Jurkat, Clone E6-1 (cell line): ENCODE measurements around the gene COA7.

Source experiments
- DNase-seq: peaks from one replicate; pipeline ENCODE4 v3.0.0-alpha.2; 2011; ENCODE audit warnings: low read depth, low spot score
- H3K4me3 ChIP-seq: 2 replicates; pipeline ENCODE4 v1.5.1; 2011; ENCODE audit warnings: mild to moderate bottlenecking, low read length, control low read depth, moderate library complexity

The COA7 gene

GRCh38 chr1:52674497-52675384 is 23.4 kb downstream of the COA7 start:
- DNase-seq = peak; percentile 57
- H3K4me3 ChIP-seq = no peak overlapping the region

- no peak overlapping the region for H3K4me3 ChIP-seq
- DNase-seq = no peak
These were observed 24.6 kb downstream of the COA7 start for GRCh38 chr1:52673513-52673912.

GRCh38 chr1:52672946-52673345 is 25.2 kb downstream of the COA7 start:
- no peak for DNase-seq
- no peak overlapping the region for H3K4me3 ChIP-seq

- H3K4me3 ChIP-seq = no peak overlapping the region
- no peak for DNase-seq
These were observed 27.5 kb downstream of the COA7 start for GRCh38 chr1:52670604-52671003.

- DNase-seq = no peak
- no peak overlapping the region for H3K4me3 ChIP-seq
These were observed 28.5 kb downstream of the COA7 start for GRCh38 chr1:52669696-52670095.

- H3K4me3 ChIP-seq = no peak overlapping the region
- no peak for DNase-seq
These were observed 29.4 kb downstream of the COA7 start for GRCh38 chr1:52668711-52669110.

- no peak overlapping the region for H3K4me3 ChIP-seq
- no peak for DNase-seq
These were observed 30.2 kb downstream of the COA7 start for GRCh38 chr1:52667984-52668383.

GRCh38 chr1:52667290-52667689 is 30.9 kb downstream of the COA7 start:
- DNase-seq = no peak
- no peak overlapping the region for H3K4me3 ChIP-seq

- no peak overlapping the region for H3K4me3 ChIP-seq
- DNase-seq = no peak
These were observed 32.9 kb downstream of the COA7 start for GRCh38 chr1:52665006-52665941.

- DNase-seq = no peak
- no peak overlapping the region for H3K4me3 ChIP-seq
These were observed 34.4 kb downstream of the COA7 start for GRCh38 chr1:52663716-52664115.

GRCh38 chr1:52662645-52663313 is 35.4 kb downstream of the COA7 start:
- DNase-seq = no peak
- no peak overlapping the region for H3K4me3 ChIP-seq

- H3K4me3 ChIP-seq = no peak overlapping the region
- DNase-seq = no peak
These were observed 37.3 kb downstream of the COA7 start for GRCh38 chr1:52660807-52661206.

- DNase-seq = no peak
These were observed 38.1 kb downstream of the COA7 start for GRCh38 chr1:52659851-52660596.

GRCh38 chr1:52659356-52659755 is 38.8 kb downstream of the COA7 start:
- DNase-seq = no peak
- no peak overlapping the region for H3K4me3 ChIP-seq

More at GRCh38 chr1:52659851-52660596, 38.1 kb downstream of the COA7 start:
- no peak overlapping the region for H3K4me3 ChIP-seq

GRCh38 chr1:52658795-52659194 is 39.4 kb downstream of the COA7 start:
- no peak for DNase-seq
- H3K4me3 ChIP-seq = no peak overlapping the region

GRCh38 chr1:52657702-52658101 is 40.4 kb downstream of the COA7 start:
- no peak overlapping the region for H3K4me3 ChIP-seq
- DNase-seq = no peak

- no peak overlapping the region for H3K4me3 ChIP-seq
- DNase-seq = no peak
These were observed 44.1 kb downstream of the COA7 start for GRCh38 chr1:52654063-52654462.

GRCh38 chr1:52653207-52653849 is 44.8 kb downstream of the COA7 start:
- DNase-seq = no peak
- no peak overlapping the region for H3K4me3 ChIP-seq
